Measurements from ENCODE around the gene AMBP.
"Not testable (repeated sequence)": the region's sequence is repeated elsewhere in the genome, so short reads cannot be mapped to it uniquely, and the experiment has no call there.

AMBP gene

GRCh38 chr9:114090798-114091197 is 12.7 kb upstream of the AMBP start:
- DNase-seq = no peak

GRCh38 chr9:114089206-114089840 is 11.2 kb upstream of the AMBP start:
- no peak for DNase-seq

- DNase-seq = no peak
Measured at GRCh38 chr9:114088571-114089170, 10.6 kb upstream of the AMBP start.

- DNase-seq = no peak
Measured at GRCh38 chr9:114087721-114088120, 9.6 kb upstream of the AMBP start.

- DNase-seq = no peak
Measured at GRCh38 chr9:114086607-114087006, 8.5 kb upstream of the AMBP start.

- DNase-seq = no peak
Measured at GRCh38 chr9:114086009-114086408, 7.9 kb upstream of the AMBP start.

- DNase-seq = no peak
Measured at GRCh38 chr9:114085387-114085789, 7.3 kb upstream of the AMBP start.

- DNase-seq = no peak
Measured at GRCh38 chr9:114084282-114085073, 6.4 kb upstream of the AMBP start.

GRCh38 chr9:114083666-114084065 is 5.6 kb upstream of the AMBP start:
- DNase-seq = no peak

- DNase-seq = not testable (repeated sequence)
Measured at GRCh38 chr9:114082763-114083412, 4.8 kb upstream of the AMBP start.

- peak; percentile 88 for DNase-seq
Measured at GRCh38 chr9:114082017-114082762, 4.1 kb upstream of the AMBP start.

- DNase-seq = no peak
Measured at GRCh38 chr9:114081441-114082016, 3.4 kb upstream of the AMBP start.

- peak; percentile 67 for DNase-seq
Measured at GRCh38 chr9:114080773-114081440, 2.8 kb upstream of the AMBP start.

GRCh38 chr9:114080195-114080772 is 2.2 kb upstream of the AMBP start:
- no peak for DNase-seq

GRCh38 chr9:114078781-114079156 is 669 bp upstream of the AMBP start:
- no peak for DNase-seq

GRCh38 chr9:114077162-114077837 is 800 bp downstream of the AMBP start:
- no peak for DNase-seq

- no peak for DNase-seq
Measured at GRCh38 chr9:114076237-114077161, 1.6 kb downstream of the AMBP start.

- DNase-seq = no peak
Measured at GRCh38 chr9:114075602-114076001, 2.5 kb downstream of the AMBP start.

- DNase-seq = no peak
Measured at GRCh38 chr9:114072184-114073140, 5.6 kb downstream of the AMBP start.

All from kidney glomerular epithelial cell (primary cell).